ENCODE measurements around the gene BMS1. TPM values are rescaled to one million over a fixed set of nuclear protein-coding genes. Genes with fewer than 3 reads are reported as not detected.
"Not testable (repeated sequence)": the region's sequence is repeated elsewhere in the genome, so short reads cannot be mapped to it uniquely, and the experiment has no call there.

Gene BMS1
- total RNA-seq, 1 donor from 2014 or later = 27.7 TPM

DNA sequence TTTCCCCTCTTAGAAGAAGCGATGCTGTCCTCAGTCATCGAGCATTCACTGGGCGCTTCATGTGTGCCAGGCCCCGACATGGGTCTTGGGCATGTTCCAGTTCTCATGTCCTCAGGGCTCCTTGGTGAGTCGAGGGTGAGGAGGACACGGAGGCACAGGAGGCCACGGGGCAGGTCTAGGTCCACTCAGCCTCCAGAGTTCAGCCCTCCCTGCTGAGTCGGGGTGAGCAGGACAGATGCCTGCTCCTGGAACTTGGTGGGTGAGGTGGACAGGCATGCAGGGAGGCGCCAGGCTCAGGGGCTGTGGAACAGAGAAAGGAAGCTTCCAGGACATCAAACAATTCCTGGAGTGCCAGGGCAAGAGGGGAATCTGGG is 87.4 kb downstream of the BMS1 start:
- Mint-ChIP-seq H3K27ac (ENCODE audit: unreplicated experiment) (no peak overlapping the region), H3K27me3 (ENCODE audit: low read depth) (peaks cover 8% of the 10 kb centered on the region), H3K4me1 (peaks cover 4% of the 10 kb centered on the region), H3K36me3 (ENCODE audit: low read depth) (no peaks in the 10 kb centered on the region), H3K9me3 (no peaks in the 10 kb centered on the region), H3K4me3 (no peak overlapping the region)
- TF ChIP-seq, protein P1, sequence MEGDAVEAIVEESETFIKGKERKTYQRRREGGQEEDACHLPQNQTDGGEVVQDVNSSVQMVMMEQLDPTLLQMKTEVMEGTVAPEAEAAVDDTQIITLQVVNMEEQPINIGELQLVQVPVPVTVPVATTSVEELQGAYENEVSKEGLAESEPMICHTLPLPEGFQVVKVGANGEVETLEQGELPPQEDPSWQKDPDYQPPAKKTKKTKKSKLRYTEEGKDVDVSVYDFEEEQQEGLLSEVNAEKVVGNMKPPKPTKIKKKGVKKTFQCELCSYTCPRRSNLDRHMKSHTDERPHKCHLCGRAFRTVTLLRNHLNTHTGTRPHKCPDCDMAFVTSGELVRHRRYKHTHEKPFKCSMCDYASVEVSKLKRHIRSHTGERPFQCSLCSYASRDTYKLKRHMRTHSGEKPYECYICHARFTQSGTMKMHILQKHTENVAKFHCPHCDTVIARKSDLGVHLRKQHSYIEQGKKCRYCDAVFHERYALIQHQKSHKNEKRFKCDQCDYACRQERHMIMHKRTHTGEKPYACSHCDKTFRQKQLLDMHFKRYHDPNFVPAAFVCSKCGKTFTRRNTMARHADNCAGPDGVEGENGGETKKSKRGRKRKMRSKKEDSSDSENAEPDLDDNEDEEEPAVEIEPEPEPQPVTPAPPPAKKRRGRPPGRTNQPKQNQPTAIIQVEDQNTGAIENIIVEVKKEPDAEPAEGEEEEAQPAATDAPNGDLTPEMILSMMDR (conservative IDR thresholded peaks at IDR 0.05) = no peak
- no peak for DNase-seq (ENCODE audit: low read depth, low spot score)

DNA sequence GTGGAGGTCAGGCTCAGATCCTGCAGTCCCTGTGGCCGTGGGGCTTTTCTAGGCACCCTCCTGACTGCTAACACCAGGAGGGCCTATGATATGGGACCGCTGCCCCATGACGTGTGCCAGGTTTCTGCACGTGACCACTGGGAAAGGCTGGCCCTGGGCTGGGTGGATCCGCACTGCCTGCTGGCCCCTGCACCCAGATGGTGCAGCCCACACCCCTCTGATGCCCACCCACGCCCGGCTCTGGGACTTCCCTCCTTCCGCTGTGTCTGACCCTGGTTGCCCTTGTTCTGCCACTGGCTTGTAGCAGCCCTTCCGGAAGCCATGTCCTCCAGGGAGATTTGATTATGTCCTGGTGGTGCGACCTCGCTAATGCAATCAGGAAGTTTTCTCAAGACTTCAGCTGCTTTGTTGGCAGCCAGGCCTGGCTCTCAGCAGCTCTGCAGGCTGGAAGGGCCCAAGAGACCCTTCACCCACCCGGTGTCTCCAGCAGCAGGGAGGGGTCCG is 88.6 kb downstream of the BMS1 start:
- Mint-ChIP-seq H3K27ac (ENCODE audit: unreplicated experiment) (peak overlapping the region; percentile 71), H3K4me1 (peaks cover 13% of the 10 kb centered on the region)
- not testable (repeated sequence) for DNase-seq (ENCODE audit: low read depth, low spot score); H3K9me3 Mint-ChIP-seq; H3K4me3 Mint-ChIP-seq; H3K27me3 Mint-ChIP-seq (ENCODE audit: low read depth); H3K36me3 Mint-ChIP-seq (ENCODE audit: low read depth)

DNA sequence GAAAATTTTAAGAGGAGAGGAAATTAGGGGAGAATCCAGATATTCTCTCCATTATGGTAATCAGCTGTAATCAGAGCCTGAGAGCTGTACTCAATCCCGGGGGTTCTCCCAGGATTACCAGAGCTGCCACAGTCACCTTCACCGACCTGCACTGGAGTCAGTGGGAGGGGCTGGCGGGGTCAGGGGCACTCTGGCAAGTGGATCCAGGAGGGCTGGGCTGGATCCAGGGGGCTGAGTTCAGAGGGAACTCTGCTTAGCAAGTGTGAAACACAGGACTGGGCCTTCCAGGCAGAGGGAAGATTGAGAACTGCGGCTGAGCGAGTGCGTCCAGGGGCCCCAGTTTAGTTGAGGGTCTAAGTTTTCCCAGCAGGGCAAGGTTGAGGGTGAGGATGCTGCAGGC is 89.2 kb downstream of the BMS1 start:
- DNase-seq (ENCODE audit: low read depth, low spot score) = no peak
- Mint-ChIP-seq H3K9me3 (no peaks in the 10 kb centered on the region), H3K4me3 (no peak overlapping the region), H3K27me3 (ENCODE audit: low read depth) (peaks cover 2% of the 10 kb centered on the region), H3K4me1 (peaks cover 12% of the 10 kb centered on the region), H3K27ac (ENCODE audit: unreplicated experiment) (no peak overlapping the region), H3K36me3 (ENCODE audit: low read depth) (no peaks in the 10 kb centered on the region)
- TF ChIP-seq, protein P1 (conservative IDR thresholded peaks at IDR 0.05) = no peak

DNA sequence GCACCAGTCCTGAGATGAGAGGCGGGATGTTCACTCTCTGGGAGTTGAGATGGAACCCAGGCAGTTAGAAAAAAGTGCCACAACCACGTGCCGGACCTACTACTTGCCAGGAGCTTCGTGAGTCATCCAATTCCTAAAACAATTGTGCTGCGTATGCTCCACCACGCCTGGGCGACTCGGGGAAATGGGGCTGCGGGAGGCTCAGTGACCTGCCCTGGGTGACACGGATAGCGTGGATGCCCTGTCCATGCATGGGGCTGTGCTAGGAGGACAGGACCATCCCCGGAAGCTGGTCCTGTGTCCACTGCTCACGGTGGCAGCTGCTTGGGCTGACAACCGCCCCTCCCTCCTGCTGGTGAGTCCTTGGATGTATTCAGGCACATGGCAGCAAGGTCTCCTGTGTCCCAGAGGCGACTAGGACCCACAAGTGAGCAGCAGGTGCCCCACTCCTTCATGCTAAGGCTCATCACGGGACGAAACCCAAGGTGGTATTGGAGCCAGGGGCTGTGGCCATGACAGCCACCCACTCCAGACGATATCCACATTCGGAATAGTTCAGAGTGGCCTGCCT is 90.4 kb downstream of the BMS1 start:
- Mint-ChIP-seq H3K36me3 (ENCODE audit: low read depth) (no peaks in the 10 kb centered on the region), H3K27ac (ENCODE audit: unreplicated experiment) (no peak overlapping the region), H3K27me3 (ENCODE audit: low read depth) (no peaks in the 10 kb centered on the region), H3K4me1 (peaks cover 9% of the 10 kb centered on the region), H3K9me3 (no peaks in the 10 kb centered on the region), H3K4me3 (no peak overlapping the region)
- DNase-seq (ENCODE audit: low read depth, low spot score) = no peak
- TF ChIP-seq, protein P1 (conservative IDR thresholded peaks at IDR 0.05) = no peak

DNA sequence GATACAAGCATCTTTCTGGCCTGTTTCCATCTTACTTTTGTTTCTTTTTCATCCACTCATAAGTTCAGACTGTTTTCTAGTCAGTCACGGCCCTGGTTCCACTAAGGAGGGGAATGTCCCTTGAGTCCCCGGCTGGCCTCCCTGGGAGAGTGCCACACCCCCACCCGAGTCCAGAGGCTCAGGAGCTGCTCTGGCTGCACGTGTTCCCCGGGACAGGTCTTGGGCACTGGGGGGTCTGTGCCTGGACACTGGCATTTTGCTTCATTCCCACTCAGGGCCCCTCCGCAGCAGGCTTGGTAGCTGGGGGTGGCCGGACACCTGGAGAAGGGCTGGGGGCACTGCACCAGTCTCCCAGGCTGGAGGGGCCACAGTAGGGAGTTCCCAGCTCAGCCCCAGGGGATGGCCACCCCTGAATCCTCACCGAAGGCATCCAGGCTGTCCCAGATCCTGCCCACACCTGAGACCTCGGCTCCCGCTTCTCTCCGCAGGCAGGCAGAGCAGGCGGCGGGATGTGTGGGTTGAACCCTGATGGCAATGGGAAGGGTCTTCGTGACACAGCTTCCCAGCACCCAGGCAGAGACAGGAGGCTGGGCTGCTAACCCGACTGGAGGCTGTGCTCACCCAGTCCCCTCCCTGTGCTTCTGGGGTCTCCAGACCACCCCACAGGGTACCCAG is 92.3 kb downstream of the BMS1 start:
- Mint-ChIP-seq H3K4me1 (peaks cover 9% of the 10 kb centered on the region), H3K9me3 (no peaks in the 10 kb centered on the region), H3K27ac (ENCODE audit: unreplicated experiment) (no peak overlapping the region), H3K27me3 (ENCODE audit: low read depth) (no peaks in the 10 kb centered on the region), H3K36me3 (ENCODE audit: low read depth) (no peaks in the 10 kb centered on the region), H3K4me3 (no peak overlapping the region)
- TF ChIP-seq, protein P1 (conservative IDR thresholded peaks at IDR 0.05) = no peak
- DNase-seq (ENCODE audit: low read depth, low spot score) = no peak

DNA sequence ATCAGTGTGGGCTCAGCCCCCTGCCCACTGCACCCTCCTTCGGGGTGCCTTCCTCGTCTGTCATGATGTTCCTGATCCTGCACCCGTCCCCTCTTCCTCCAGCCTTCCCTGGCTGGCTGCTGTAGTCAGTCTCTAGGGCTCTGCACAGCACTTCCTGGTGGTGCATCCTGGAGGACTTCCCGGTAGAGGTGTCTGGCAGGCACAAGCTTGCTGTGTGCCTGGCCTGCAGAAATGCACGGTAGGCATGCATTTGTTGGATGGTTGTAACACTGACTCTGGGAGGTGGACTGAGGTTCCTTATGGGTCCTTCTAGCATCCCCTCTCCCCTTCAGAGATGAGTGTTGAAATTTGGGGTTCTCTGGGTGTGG is 92.8 kb downstream of the BMS1 start:
- no peak overlapping the region for H3K4me3 Mint-ChIP-seq
- peaks cover 9% of the 10 kb centered on the region for H3K4me1 Mint-ChIP-seq

More for the DNA sequence above, 92.8 kb downstream of the BMS1 start:
- TF ChIP-seq, protein P1 (conservative IDR thresholded peaks at IDR 0.05) = no peak
- Mint-ChIP-seq H3K27me3 (ENCODE audit: low read depth) (no peaks in the 10 kb centered on the region), H3K9me3 (no peaks in the 10 kb centered on the region), H3K36me3 (ENCODE audit: low read depth) (no peaks in the 10 kb centered on the region), H3K27ac (ENCODE audit: unreplicated experiment) (no peak overlapping the region)
- DNase-seq (ENCODE audit: low read depth, low spot score) = no peak
